ENCODE measurements around the gene WDR75.

- TF ChIP-seq, protein P1, sequence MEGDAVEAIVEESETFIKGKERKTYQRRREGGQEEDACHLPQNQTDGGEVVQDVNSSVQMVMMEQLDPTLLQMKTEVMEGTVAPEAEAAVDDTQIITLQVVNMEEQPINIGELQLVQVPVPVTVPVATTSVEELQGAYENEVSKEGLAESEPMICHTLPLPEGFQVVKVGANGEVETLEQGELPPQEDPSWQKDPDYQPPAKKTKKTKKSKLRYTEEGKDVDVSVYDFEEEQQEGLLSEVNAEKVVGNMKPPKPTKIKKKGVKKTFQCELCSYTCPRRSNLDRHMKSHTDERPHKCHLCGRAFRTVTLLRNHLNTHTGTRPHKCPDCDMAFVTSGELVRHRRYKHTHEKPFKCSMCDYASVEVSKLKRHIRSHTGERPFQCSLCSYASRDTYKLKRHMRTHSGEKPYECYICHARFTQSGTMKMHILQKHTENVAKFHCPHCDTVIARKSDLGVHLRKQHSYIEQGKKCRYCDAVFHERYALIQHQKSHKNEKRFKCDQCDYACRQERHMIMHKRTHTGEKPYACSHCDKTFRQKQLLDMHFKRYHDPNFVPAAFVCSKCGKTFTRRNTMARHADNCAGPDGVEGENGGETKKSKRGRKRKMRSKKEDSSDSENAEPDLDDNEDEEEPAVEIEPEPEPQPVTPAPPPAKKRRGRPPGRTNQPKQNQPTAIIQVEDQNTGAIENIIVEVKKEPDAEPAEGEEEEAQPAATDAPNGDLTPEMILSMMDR (IDR thresholded peaks at IDR 0.05 in 8 of 11, conservative IDR thresholded peaks at IDR 0.05 in 3 of 11): no peak
- TF ChIP-seq POLR2AphosphoS5 (IDR thresholded peaks at IDR 0.05) (no peak), POLR2A (IDR thresholded peaks at IDR 0.05) (no peak)
These were observed 70.7 kb downstream of the WDR75 start for GRCh38 chr2:189511960-189512319.

All from spleen (tissue), 7 donors.